Lung (tissue), 12 donors: Measurements from ENCODE around the gene STAC. TPM values are rescaled to one million over a fixed set of nuclear protein-coding genes. Genes with fewer than 3 reads are reported as not detected.

Experiments
- ATAC-seq: fragments of 200-7000 bp; cut with Tn5 transposase; one replicate; pipeline ENCODE4 v1.9.1; 2020; ENCODE audit warnings: moderate number of reproducible peaks; ENCODE audit not compliant: insufficient read depth, low FRiP score
- DNase-seq, 3 donors: peaks; one replicate each; pipeline ENCODE4 v3.0.0-alpha.2; 2013 to 2017
- H3K27ac ChIP-seq, 2 donors: one replicate each; pipeline ENCODE4 v1.5.1; 2013; ENCODE audit warnings: mild to moderate bottlenecking in 2 of 2, moderate library complexity in 2 of 2, control low read depth in 1 of 2, inconsistent platforms in 1 of 2, low read depth in 1 of 2, low read length in 1 of 2
- H3K27me3 ChIP-seq, 3 donors: one replicate each; pipeline ENCODE4 v1.5.1; 2013; ENCODE audit warnings: low read length in 2 of 3; ENCODE audit not compliant: control insufficient read depth in 3 of 3, insufficient read depth in 3 of 3
- H3K36me3 ChIP-seq, 4 donors: one replicate each; pipeline ENCODE4 v1.5.1; 2013; ENCODE audit warnings: low read length in 4 of 4, mild to moderate bottlenecking in 1 of 4, moderate library complexity in 1 of 4; ENCODE audit not compliant: control insufficient read depth in 4 of 4, insufficient read depth in 4 of 4
- H3K4me1 ChIP-seq, 5 donors: one replicate each; pipeline ENCODE4 v1.5.1; 2013; ENCODE audit warnings: low read length in 5 of 5, mild to moderate bottlenecking in 2 of 5, moderate library complexity in 1 of 5; ENCODE audit not compliant: control insufficient read depth in 5 of 5, insufficient read depth in 5 of 5
- H3K4me3 ChIP-seq: one replicate; pipeline ENCODE4 v1.5.1; 2013; ENCODE audit warnings: mild to moderate bottlenecking, control low read depth, moderate library complexity
- H3K9ac ChIP-seq, 2 donors: one replicate each; pipeline ENCODE4 v1.5.1; 2013; ENCODE audit warnings: low read length in 2 of 2, control low read depth in 1 of 2; ENCODE audit not compliant: insufficient read depth in 1 of 2
- H3K9me3 ChIP-seq, 4 donors: one replicate each; pipeline ENCODE4 v1.5.1; 2013; ENCODE audit warnings: low read length in 3 of 4, mild to moderate bottlenecking in 1 of 4, moderate library complexity in 1 of 4; ENCODE audit not compliant: control insufficient read depth in 4 of 4, insufficient read depth in 3 of 4
- WGBS, 2 donors: extraction: QIAGEN DNeasy Blood & Tissue Kit; methylation state at CpG; one replicate each; pipeline ENCODE4 v1.1.7; 2013; 5-methylcytosine and 5-hydroxymethylcytosine counted together
- polyA plus RNA-seq, 2 donors: library from polyadenylated mRNA; stranded (reverse); fragments of 200-250 nt; gene quantifications; one replicate each; pipeline ENCODE4 v1.2.1, GENCODE V29; 2013
- total RNA-seq, 2 donors: library from RNA; depleted of rRNA in 1 of 2; stranded (reverse); fragments of >200 nt in 1 of 2; gene quantifications; one replicate each; pipeline ENCODE4 v1.2.1, GENCODE V29; 2014 to 2021
- TF ChIP-seq, protein P1 (sequence below): IDR thresholded peaks from 2 replicates; pipeline ENCODE4 v1.5.1; 2012; ENCODE audit warnings: mild to moderate bottlenecking; ENCODE audit errors: control extremely low read depth, extremely low read depth
- donor health status: control.
- donor health status: control.
- donor health status: Bipolar disorder and iron deficiency.
- donor health status: healthy.
- donor health status: DM: yes; HTN: yes; CAD: no.

STAC gene
- total and polyA plus RNA-seq, 4 donors, result 1.3 to 17.2 (median 5.7) TPM

DNA sequence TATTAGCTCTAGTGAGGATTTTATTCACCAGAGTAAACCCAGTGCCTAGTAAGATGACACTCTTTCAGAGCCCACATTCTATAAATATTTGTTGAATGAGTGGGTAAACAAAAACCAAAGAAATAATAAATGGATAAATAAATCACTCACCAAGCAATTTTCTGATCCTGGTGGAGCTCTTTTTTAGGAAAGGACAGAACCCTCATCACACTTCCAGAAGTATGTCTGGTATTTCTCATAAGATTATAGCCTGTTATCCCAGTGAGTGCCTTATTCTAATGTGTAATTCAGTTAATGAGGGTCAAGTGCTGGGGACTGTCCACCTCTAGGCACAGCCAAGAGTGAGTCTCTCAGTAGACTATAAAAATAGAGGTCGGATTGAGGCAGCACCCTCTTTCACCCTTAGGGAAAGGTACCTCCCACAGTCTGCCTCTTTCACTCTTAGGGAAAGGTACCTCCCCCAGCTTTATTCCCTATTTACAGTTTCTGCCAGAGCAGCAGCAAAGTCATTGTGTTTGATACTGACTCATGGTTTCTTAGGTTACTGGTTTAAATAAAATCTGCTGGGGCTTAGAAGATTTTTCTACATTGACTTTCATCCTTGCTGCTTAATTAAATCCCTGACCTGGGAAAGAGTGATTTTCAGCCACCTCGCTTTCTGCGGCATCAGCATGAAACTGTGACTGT lies 145.0 kb downstream of the STAC start:
- Histone ChIP-seq H3K36me3 (no peaks in the 10 kb centered on the region), H3K9me3 (peaks cover 0 to 1% (median 0%) of the 10 kb centered on the region in 4 donors), H3K4me1 (peaks cover 0 to 2% (median 0%) of the 10 kb centered on the region in 5 donors), H3K9ac (no peak overlapping the region), H3K4me3 (no peak overlapping the region), H3K27ac (no peak overlapping the region), H3K27me3 (no peaks in the 10 kb centered on the region)
- WGBS, 2 donors, result 80 to 93% methylated on average over 3 of the region's 3 CpGs
- ATAC-seq (no peak), DNase-seq (no peak)
- TF ChIP-seq, protein P1, sequence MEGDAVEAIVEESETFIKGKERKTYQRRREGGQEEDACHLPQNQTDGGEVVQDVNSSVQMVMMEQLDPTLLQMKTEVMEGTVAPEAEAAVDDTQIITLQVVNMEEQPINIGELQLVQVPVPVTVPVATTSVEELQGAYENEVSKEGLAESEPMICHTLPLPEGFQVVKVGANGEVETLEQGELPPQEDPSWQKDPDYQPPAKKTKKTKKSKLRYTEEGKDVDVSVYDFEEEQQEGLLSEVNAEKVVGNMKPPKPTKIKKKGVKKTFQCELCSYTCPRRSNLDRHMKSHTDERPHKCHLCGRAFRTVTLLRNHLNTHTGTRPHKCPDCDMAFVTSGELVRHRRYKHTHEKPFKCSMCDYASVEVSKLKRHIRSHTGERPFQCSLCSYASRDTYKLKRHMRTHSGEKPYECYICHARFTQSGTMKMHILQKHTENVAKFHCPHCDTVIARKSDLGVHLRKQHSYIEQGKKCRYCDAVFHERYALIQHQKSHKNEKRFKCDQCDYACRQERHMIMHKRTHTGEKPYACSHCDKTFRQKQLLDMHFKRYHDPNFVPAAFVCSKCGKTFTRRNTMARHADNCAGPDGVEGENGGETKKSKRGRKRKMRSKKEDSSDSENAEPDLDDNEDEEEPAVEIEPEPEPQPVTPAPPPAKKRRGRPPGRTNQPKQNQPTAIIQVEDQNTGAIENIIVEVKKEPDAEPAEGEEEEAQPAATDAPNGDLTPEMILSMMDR, result no peak

DNA sequence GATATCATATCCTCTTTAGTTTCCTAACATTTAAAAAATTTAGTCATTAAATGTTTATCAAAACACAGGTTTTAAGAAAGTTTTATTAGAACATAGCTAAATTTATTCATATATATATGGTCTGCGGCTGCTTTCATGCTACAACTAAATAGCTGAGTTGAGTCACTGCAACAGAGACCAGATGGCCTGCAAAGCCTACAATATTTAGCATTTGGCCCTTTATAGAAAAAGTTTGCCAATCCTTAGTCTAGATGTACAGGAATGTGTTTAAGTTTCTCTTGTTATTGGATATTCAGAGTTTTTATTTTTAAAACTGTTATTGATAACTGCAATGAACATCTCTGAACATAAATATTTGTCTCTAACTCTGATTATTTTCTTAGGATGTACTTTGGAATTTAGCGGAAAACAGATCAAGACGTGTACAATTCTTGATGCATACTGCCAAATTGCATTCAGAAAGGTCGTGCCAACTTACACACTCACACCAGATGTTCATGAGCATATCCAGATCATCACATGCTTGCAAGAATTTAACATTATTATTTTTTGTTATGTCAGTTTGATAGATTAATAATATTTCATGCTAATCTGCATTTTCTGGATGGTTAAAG lies 157.9 kb downstream of the STAC start:
- 84 to 87% methylated on average over 4 of the region's 4 CpGs for WGBS, 2 donors
- H3K9ac ChIP-seq, result no peak overlapping the region
- no peak for ATAC-seq

DNA sequence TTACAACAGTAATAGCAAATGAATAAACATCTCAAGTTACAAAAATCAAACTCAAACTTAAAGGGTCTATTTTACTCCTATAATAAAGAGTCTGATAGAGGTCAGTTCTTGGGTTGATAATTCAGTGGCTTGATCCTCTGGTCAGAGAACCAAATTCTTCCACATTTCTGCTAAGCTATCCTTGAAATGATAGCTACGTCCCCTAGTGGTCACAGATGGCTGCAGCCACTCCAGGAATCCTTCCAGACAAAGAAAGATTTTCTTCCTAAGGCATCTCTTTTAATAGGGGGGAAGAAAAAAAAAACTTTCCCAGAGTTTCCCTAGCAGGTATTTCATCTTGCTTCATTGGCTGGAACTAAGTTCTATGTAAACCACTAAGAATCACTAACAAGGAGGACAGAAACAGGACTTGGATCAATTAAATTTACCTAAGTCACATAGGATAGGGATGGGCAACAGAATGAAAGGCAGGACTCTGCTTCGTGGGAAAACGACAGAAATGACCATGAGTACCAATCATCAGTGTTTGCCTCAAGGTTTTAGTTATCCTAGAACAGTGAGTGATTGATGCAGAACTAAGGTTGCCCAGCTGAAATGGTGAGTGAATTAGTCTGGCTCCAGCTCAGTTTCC lies 160.7 kb downstream of the STAC start:
- no peak overlapping the region for H3K9ac ChIP-seq
- H3K4me1 ChIP-seq, result no peaks in the 10 kb centered on the region
- no peaks in the 10 kb centered on the region for H3K27me3 ChIP-seq
- H3K27ac ChIP-seq, result no peak overlapping the region
- TF ChIP-seq, protein P1, result peak; percentile 16
- WGBS, 2 donors, result 64 to 66% methylated on average over 3 of the region's 3 CpGs
- no peaks in the 10 kb centered on the region for H3K9me3 ChIP-seq
- ATAC-seq (no peak), DNase-seq (peak in 2 of 3 donors; percentile 11 to 31)
- no peak overlapping the region for H3K4me3 ChIP-seq
- H3K36me3 ChIP-seq, result no peaks in the 10 kb centered on the region

More for the DNA sequence above, 157.9 kb downstream of the STAC start:
- Histone ChIP-seq H3K4me3 (no peak overlapping the region), H3K36me3 (no peaks in the 10 kb centered on the region), H3K4me1 (no peaks in the 10 kb centered on the region), H3K9me3 (peaks cover 0 to 5% (median 0%) of the 10 kb centered on the region in 4 donors), H3K27me3 (no peaks in the 10 kb centered on the region), H3K27ac (no peak overlapping the region)
- TF ChIP-seq, protein P1, result no peak
- no peak for DNase-seq
